HepG2 (cell line): Measurements from ENCODE around the gene RASSF4. TPM values are rescaled to one million over a fixed set of nuclear protein-coding genes. Genes with fewer than 3 reads are reported as not detected.

ENCODE experiments used
- EHMT2 ChIP-seq: fragments of 200-600 bp; sonication (generic); IDR thresholded peaks from 2 replicates; pipeline ENCODE4 v1.7.0; 2017; ENCODE audit warnings: antibody characterized with exemption, low read depth, low read length, borderline replicate concordance
- HDAC1 ChIP-seq: sonication (generic); formaldehyde crosslinking; IDR thresholded peaks from 2 replicates; pipeline ENCODE4 v1.5.1; 2020; ENCODE audit warnings: mild to moderate bottlenecking, missing genetic modification reagents
- MAFF ChIP-seq: IDR thresholded peaks from 2 replicates; pipeline ENCODE4 v1.6.1; 2011; ENCODE audit warnings: low read depth, low read length, improper control_type of control experiment
- MLLT10 ChIP-seq: sonication (generic); formaldehyde crosslinking; IDR thresholded peaks from 2 replicates; pipeline ENCODE4 v1.4.0; 2020; ENCODE audit warnings: missing genetic modification reagents
- NCOA2 ChIP-seq: sonication (generic); formaldehyde crosslinking; IDR thresholded peaks from 2 replicates; pipeline ENCODE4 v1.8.0; 2022; ENCODE audit warnings: inconsistent platforms
- NONO ChIP-seq, 2 experiments: fragments of 450-650 bp in 1 of 2; sonication (generic) in 1 of 2; formaldehyde crosslinking in 1 of 2; IDR thresholded peaks in 1 of 2; conservative IDR thresholded peaks in 1 of 2; 2 replicates each; pipeline versions ENCODE4 v1.6.1 to v1.8.0; 2017 to 2022; ENCODE audit warnings: mild to moderate bottlenecking in 1 of 2, missing genetic modification reagents in 1 of 2, moderate library complexity in 1 of 2
- ONECUT2 ChIP-seq: sonication (generic); formaldehyde crosslinking; IDR thresholded peaks from 2 replicates; pipeline ENCODE4 v1.4.0; 2020; ENCODE audit warnings: missing genetic modification reagents
- REPIN1 ChIP-seq: sonication (generic); formaldehyde crosslinking; IDR thresholded peaks from 2 replicates; pipeline ENCODE4 v1.8.0; 2022; ENCODE audit warnings: missing genetic modification reagents, low read depth, mild to moderate bottlenecking, borderline replicate concordance
- REXO4 ChIP-seq: sonication (generic); formaldehyde crosslinking; IDR thresholded peaks from 2 replicates; pipeline ENCODE4 v1.8.0; 2022; ENCODE audit warnings: missing genetic modification reagents, mild to moderate bottlenecking, borderline replicate concordance
- TBX2 ChIP-seq: sonication (generic); formaldehyde crosslinking; IDR thresholded peaks from 2 replicates; pipeline ENCODE4 v1.5.0; 2020; ENCODE audit warnings: missing genetic modification reagents, mild to moderate bottlenecking, borderline replicate concordance
- ZNF292 ChIP-seq: sonication (generic); formaldehyde crosslinking; IDR thresholded peaks from 2 replicates; pipeline ENCODE4 v1.8.1; 2022; ENCODE audit warnings: mild to moderate bottlenecking, low read depth, missing genetic modification reagents, borderline replicate concordance
- ZNF451 ChIP-seq: sonication (generic); formaldehyde crosslinking; IDR thresholded peaks from 2 replicates; pipeline ENCODE4 v1.5.0; 2020; ENCODE audit warnings: mild to moderate bottlenecking, missing genetic modification reagents
- ZNF501 ChIP-seq: sonication (generic); formaldehyde crosslinking; IDR thresholded peaks from 2 replicates; pipeline ENCODE4 v1.5.1; 2020; ENCODE audit warnings: mild to moderate bottlenecking, moderate library complexity, missing genetic modification reagents
- ZNF543 ChIP-seq: sonication (generic); formaldehyde crosslinking; IDR thresholded peaks from 2 replicates; pipeline ENCODE4 v1.4.0; 2020; ENCODE audit warnings: mild to moderate bottlenecking, missing genetic modification reagents
- ZNF768 ChIP-seq: sonication (generic); formaldehyde crosslinking; IDR thresholded peaks from 2 replicates; pipeline ENCODE4 v1.4.0; 2020; ENCODE audit warnings: missing genetic modification reagents
- polyA plus RNA-seq, 8 experiments: library from polyadenylated mRNA; depleted of rRNA in 3 of 8; stranded (reverse) in 7 of 8; unstranded in 1 of 8; fragments of >200 nt; fragmentation: Illumina TruSeq in 4 of 8; extraction: Trizol in 4 of 8; gene quantifications; 2 replicates each; pipeline versions ENCODE4 v1.2.1 to v1.2.3, GENCODE V29; 2011 to 2016; ENCODE audit warnings: low read depth in 4 of 8, missing spikeins in 1 of 8, mixed read lengths in 1 of 8; ENCODE audit not compliant: insufficient read depth in 1 of 8
- total RNA-seq, 5 experiments: library from RNA; depleted of rRNA; stranded (reverse); fragments of >200 nt; fragmentation: Illumina TruSeq; extraction: Trizol; gene quantifications; 2 replicates each; pipeline ENCODE4 v1.2.3, GENCODE V29; 2016; ENCODE audit warnings: low read depth in 1 of 5
- TF ChIP-seq, protein P1 (sequence below): sonication (generic); formaldehyde crosslinking; IDR thresholded peaks from 2 replicates; pipeline ENCODE4 v1.5.1; 2020; ENCODE audit warnings: mild to moderate bottlenecking, moderate library complexity, missing genetic modification reagents
- TF ChIP-seq, protein P2 (sequence below): sonication (generic); formaldehyde crosslinking; IDR thresholded peaks from 2 replicates; pipeline ENCODE4 v1.4.0; 2020; ENCODE audit warnings: missing genetic modification reagents, mild to moderate bottlenecking, borderline replicate concordance
- TF ChIP-seq, protein P3 (sequence below): sonication (generic); formaldehyde crosslinking; IDR thresholded peaks from 2 replicates; pipeline ENCODE4 v1.4.0; 2020; ENCODE audit warnings: missing genetic modification reagents

Gene RASSF4
- total and polyA plus RNA-seq, 2 of the 13 experiments (the other 11 are each of a cell fraction or from before 2014, with no cell fraction given) = 34.0 to 51.7 TPM

DNA sequence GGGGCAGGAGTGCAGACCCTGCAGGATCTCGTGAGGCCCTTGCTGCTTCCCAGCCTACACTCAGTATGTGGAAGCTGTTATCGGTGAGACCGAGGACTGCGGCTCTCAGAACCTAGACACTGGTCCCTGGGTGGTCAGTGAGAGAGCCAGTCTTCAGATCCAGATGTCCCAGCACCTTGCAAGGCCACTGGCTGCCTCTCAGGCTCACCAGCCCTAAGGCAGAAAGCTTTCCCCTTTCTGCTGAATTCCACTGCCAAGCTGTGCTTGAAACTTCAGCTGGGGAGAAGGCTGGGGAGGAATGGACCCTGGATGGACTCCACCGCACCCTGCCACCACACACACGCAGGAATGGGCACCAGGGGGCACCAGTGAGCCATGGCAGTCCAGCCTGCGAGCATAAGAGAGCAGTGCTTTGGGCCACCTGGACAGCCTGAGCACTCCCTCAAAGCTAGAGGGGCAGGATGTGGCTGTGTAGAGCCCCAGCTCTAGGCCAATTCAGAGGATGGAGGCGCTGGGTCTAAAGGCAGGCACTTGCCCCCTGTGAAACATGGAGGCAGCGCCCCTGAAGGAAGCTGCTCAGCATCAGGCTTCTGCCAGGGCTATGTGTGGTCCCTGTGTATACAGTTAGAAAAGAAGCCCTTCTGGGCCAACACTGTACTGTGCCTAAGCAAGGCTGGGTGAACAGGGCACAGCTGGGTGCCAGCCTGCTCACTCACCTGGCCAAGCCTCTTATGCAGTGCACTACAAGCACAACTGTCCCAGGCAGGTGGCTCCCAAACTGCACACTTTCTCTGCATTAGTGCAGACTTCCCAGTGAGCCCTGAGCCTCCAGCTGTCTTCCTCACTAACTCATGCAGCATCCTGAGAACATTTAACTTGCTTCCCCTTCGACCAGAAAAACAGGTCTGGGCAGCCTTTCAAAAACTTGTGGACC, 26.8 kb upstream of the RASSF4 start (continued):
- peak; percentile 26; the same call in 1 of the 2 replicates for TF ChIP-seq NCOA2 (CRISPR knock-in tag)
- peak; percentile 81; the same call in 1 of the 2 replicates for TF ChIP-seq ZNF292
- peak; percentile 89 for TF ChIP-seq ZNF451 (CRISPR knock-in tag)
- no peak for TF ChIP-seq EHMT2
- TF ChIP-seq ZNF543 = no peak
- TF ChIP-seq NONO (IDR thresholded peaks at IDR 0.05) = no peak
- TF ChIP-seq NONO (CRISPR knock-in tag; conservative IDR thresholded peaks at IDR 0.05) = 0 out of 2 replicates have a peak, but pooled peaks have one; percentile 33
- TF ChIP-seq ZNF501 (CRISPR knock-in tag) = peak; percentile 82
- TF ChIP-seq, protein P1, sequence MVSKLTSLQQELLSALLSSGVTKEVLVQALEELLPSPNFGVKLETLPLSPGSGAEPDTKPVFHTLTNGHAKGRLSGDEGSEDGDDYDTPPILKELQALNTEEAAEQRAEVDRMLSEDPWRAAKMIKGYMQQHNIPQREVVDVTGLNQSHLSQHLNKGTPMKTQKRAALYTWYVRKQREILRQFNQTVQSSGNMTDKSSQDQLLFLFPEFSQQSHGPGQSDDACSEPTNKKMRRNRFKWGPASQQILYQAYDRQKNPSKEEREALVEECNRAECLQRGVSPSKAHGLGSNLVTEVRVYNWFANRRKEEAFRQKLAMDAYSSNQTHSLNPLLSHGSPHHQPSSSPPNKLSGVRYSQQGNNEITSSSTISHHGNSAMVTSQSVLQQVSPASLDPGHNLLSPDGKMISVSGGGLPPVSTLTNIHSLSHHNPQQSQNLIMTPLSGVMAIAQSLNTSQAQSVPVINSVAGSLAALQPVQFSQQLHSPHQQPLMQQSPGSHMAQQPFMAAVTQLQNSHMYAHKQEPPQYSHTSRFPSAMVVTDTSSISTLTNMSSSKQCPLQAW (CRISPR knock-in tag) = peak; percentile 76
- no peak for TF ChIP-seq ONECUT2 (CRISPR knock-in tag)
- TF ChIP-seq REXO4 (CRISPR knock-in tag) = no peak
- peak; percentile 61; the same call in 1 of the 2 replicates for TF ChIP-seq TBX2 (CRISPR knock-in tag)
- peak; percentile 40; the same call in 1 of the 2 replicates for TF ChIP-seq HDAC1
- TF ChIP-seq, protein P2, sequence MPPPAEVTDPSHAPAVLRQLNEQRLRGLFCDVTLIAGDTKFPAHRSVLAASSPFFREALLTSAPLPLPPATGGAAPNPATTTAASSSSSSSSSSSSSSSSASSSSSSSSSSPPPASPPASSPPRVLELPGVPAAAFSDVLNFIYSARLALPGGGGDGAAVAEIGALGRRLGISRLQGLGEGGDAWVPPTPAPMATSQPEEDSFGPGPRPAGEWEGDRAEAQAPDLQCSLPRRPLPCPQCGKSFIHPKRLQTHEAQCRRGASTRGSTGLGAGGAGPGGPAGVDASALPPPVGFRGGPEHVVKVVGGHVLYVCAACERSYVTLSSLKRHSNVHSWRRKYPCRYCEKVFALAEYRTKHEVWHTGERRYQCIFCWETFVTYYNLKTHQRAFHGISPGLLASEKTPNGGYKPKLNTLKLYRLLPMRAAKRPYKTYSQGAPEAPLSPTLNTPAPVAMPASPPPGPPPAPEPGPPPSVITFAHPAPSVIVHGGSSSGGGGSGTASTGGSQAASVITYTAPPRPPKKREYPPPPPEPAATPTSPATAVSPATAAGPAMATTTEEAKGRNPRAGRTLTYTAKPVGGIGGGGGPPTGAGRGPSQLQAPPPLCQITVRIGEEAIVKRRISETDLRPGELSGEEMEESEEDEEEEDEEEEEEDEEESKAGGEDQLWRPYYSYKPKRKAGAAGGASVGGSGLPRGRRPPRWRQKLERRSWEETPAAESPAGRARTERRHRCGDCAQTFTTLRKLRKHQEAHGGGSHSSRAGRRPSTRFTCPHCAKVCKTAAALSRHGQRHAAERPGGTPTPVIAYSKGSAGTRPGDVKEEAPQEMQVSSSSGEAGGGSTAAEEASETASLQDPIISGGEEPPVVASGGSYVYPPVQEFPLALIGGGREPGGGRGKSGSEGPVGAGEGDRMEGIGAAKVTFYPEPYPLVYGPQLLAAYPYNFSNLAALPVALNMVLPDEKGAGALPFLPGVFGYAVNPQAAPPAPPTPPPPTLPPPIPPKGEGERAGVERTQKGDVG (CRISPR knock-in tag) = 0 out of 2 replicates have a peak, but pooled peaks have one; percentile 59
- TF ChIP-seq, protein P3, sequence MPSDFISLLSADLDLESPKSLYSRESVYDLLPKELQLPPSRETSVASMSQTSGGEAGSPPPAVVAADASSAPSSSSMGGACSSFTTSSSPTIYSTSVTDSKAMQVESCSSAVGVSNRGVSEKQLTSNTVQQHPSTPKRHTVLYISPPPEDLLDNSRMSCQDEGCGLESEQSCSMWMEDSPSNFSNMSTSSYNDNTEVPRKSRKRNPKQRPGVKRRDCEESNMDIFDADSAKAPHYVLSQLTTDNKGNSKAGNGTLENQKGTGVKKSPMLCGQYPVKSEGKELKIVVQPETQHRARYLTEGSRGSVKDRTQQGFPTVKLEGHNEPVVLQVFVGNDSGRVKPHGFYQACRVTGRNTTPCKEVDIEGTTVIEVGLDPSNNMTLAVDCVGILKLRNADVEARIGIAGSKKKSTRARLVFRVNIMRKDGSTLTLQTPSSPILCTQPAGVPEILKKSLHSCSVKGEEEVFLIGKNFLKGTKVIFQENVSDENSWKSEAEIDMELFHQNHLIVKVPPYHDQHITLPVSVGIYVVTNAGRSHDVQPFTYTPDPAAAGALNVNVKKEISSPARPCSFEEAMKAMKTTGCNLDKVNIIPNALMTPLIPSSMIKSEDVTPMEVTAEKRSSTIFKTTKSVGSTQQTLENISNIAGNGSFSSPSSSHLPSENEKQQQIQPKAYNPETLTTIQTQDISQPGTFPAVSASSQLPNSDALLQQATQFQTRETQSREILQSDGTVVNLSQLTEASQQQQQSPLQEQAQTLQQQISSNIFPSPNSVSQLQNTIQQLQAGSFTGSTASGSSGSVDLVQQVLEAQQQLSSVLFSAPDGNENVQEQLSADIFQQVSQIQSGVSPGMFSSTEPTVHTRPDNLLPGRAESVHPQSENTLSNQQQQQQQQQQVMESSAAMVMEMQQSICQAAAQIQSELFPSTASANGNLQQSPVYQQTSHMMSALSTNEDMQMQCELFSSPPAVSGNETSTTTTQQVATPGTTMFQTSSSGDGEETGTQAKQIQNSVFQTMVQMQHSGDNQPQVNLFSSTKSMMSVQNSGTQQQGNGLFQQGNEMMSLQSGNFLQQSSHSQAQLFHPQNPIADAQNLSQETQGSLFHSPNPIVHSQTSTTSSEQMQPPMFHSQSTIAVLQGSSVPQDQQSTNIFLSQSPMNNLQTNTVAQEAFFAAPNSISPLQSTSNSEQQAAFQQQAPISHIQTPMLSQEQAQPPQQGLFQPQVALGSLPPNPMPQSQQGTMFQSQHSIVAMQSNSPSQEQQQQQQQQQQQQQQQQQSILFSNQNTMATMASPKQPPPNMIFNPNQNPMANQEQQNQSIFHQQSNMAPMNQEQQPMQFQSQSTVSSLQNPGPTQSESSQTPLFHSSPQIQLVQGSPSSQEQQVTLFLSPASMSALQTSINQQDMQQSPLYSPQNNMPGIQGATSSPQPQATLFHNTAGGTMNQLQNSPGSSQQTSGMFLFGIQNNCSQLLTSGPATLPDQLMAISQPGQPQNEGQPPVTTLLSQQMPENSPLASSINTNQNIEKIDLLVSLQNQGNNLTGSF = no peak
- TF ChIP-seq MAFF = no peak
- peak; percentile 49; the same call in 1 of the 2 replicates for TF ChIP-seq ZNF768 (CRISPR knock-in tag)
- TF ChIP-seq MLLT10 (CRISPR knock-in tag) = no peak
- TF ChIP-seq REPIN1 (CRISPR knock-in tag) = peak; percentile 77; the same call in 1 of the 2 replicates
